A549 (cell line): ENCODE measurements around the gene SYT5. TPM values are rescaled to one million over a fixed set of nuclear protein-coding genes. Genes with fewer than 3 reads are reported as not detected.
"Not testable (repeated sequence)": the region's sequence is repeated elsewhere in the genome, so short reads cannot be mapped to it uniquely, and the experiment has no call there.

Experiments used
- ATAC-seq, 2 experiments: fragments of 200-7000 bp in 1 of 2; fragments of >200 bp in 1 of 2; cut with Nextera tagmentation in 1 of 2; cut with Tn5 transposase in 1 of 2; 3 replicates each; pipeline versions ENCODE4 v1.8.0 to v1.9.1; 2018 to 2020; ENCODE audit warnings: mild to moderate bottlenecking in 1 of 2, moderate library complexity in 1 of 2
- CTCF ChIA-PET: fragments of 300-600 bp; sonication (Branson Sonifier 250); formaldehyde crosslinking; extraction: SDS; loops from one replicate; lab custom pipeline; 2021; ENCODE audit warnings: antibody characterized with exemption, inconsistent platforms; lab: Yijun Ruan, JAX
- POLR2A ChIA-PET: fragments of 350-600 bp; formaldehyde crosslinking; extraction: SDS; loops from one replicate; lab custom pipeline; 2021; ENCODE audit warnings: antibody characterized with exemption, inconsistent platforms; lab: Yijun Ruan, JAX
- DNase-seq, 2 experiments: peaks; one replicate each; pipeline versions ENCODE4 v3.0.0 to v3.0.0-alpha.2; 2011 to 2016; ENCODE audit warnings: low read depth in 1 of 2, low spot score in 1 of 2
- FAIRE-seq: peaks from 2 replicates; lab custom pipeline; 2011; peaks lifted over from hg19 to GRCh38; lab: Jason Lieb, UNC
- H3K27ac ChIP-seq, 2 experiments: fragments of >200 bp; sonication (Bioruptor Twin); formaldehyde crosslinking; 3 replicates each; pipeline ENCODE4 v1.5.1; 2016 to 2017
- H3K4me1 ChIP-seq: fragments of >200 bp; sonication (Bioruptor Twin); formaldehyde crosslinking; 3 replicates; pipeline ENCODE4 v1.6.1; 2016
- H3K4me2 ChIP-seq: fragments of >200 bp; sonication (Bioruptor Twin); formaldehyde crosslinking; 3 replicates; pipeline ENCODE4 v1.6.1; 2016
- H3K4me3 ChIP-seq: fragments of >200 bp; sonication (Bioruptor Twin); formaldehyde crosslinking; 3 replicates; pipeline ENCODE4 v1.5.1; 2016
- H3K9me3 ChIP-seq: fragments of >200 bp; sonication (Bioruptor Twin); formaldehyde crosslinking; 3 replicates; pipeline ENCODE4 v1.6.1; 2016
- CHD4 ChIP-seq: fragments of 200-600 bp; sonication (generic); IDR thresholded peaks from 2 replicates; pipeline ENCODE4 v1.6.1; 2016; ENCODE audit warnings: antibody characterized with exemption, mild to moderate bottlenecking, borderline replicate concordance
- CTCF ChIP-seq: fragments of >200 bp; sonication (Bioruptor Twin); formaldehyde crosslinking; IDR thresholded peaks from 3 replicates; pipeline ENCODE4 v1.5.1; 2016
- EHMT2 ChIP-seq: fragments of 200-600 bp; sonication (generic); IDR thresholded peaks from 2 replicates; pipeline ENCODE4 v1.6.1; 2016; ENCODE audit warnings: antibody characterized with exemption, low read depth, mild to moderate bottlenecking, moderate library complexity
- EP300 ChIP-seq, 2 experiments: fragments of >200 bp; sonication (Bioruptor Twin); formaldehyde crosslinking; IDR thresholded peaks; 2 replicates in 1 of 2; 3 replicates in 1 of 2; pipeline ENCODE4 v1.6.1; 2016 to 2017
- FOSL2 ChIP-seq, 2 experiments: fragments of 450-650 bp in 1 of 2; fragments of >200 bp in 1 of 2; sonication (Bioruptor Twin) in 1 of 2; formaldehyde crosslinking; IDR thresholded peaks; 2 replicates each; pipeline versions ENCODE4 v1.5.0 to v1.6.1; 2016 to 2020; ENCODE audit warnings: mild to moderate bottlenecking in 1 of 2, moderate library complexity in 1 of 2
- GATA3 ChIP-seq: IDR thresholded peaks from 2 replicates; pipeline ENCODE4 v1.6.1; 2012; ENCODE audit warnings: borderline replicate concordance
- HOXA7 ChIP-seq: fragments of 250-450 bp; sonication (Bioruptor Pico); IDR thresholded peaks from 2 replicates; pipeline ENCODE4 v1.5.0; 2020; ENCODE audit warnings: mild to moderate bottlenecking, moderate library complexity
- KDM1A ChIP-seq: fragments of 200-600 bp; sonication (generic); IDR thresholded peaks from 2 replicates; pipeline ENCODE4 v1.6.1; 2016; ENCODE audit warnings: low read depth, mild to moderate bottlenecking
- KDM5A ChIP-seq: fragments of 200-600 bp; sonication (generic); IDR thresholded peaks from 2 replicates; pipeline ENCODE4 v1.6.1; 2016; ENCODE audit warnings: antibody characterized with exemption, mild to moderate bottlenecking
- MYC ChIP-seq: IDR thresholded peaks from 2 replicates; pipeline ENCODE4 v1.6.1; 2012; ENCODE audit warnings: mild to moderate bottlenecking, inconsistent platforms, low read length, improper control_type of control experiment, borderline replicate concordance
- NPAS2 ChIP-seq: fragments of 250-450 bp; sonication (Bioruptor Pico); IDR thresholded peaks from 2 replicates; pipeline ENCODE4 v1.8.0; 2022; ENCODE audit warnings: mild to moderate bottlenecking, moderate library complexity, borderline replicate concordance
- NR3C1 ChIP-seq: fragments of >200 bp; sonication (Bioruptor Twin); formaldehyde crosslinking; IDR thresholded peaks from 3 replicates; pipeline ENCODE4 v1.6.1; 2017
- RCOR1 ChIP-seq: fragments of 150-350 bp; IDR thresholded peaks from 2 replicates; pipeline ENCODE4 v1.6.1; 2014; ENCODE audit warnings: antibody characterized with exemption, low read length, low read depth
- TP53 ChIP-seq: fragments of 250-450 bp; sonication (Bioruptor Pico); IDR thresholded peaks from 2 replicates; pipeline ENCODE4 v1.5.0; 2021; ENCODE audit warnings: mild to moderate bottlenecking, moderate library complexity
- ZC3H11A ChIP-seq: fragments of 450-650 bp; IDR thresholded peaks from 2 replicates; pipeline ENCODE4 v1.6.1; 2014; ENCODE audit warnings: antibody characterized with exemption, mild to moderate bottlenecking
- WGBS: methylation state at CpG from one replicate; pipeline ENCODE4 v1.1.6; 2017; ENCODE audit errors: missing lambda C conversion rate; 5-methylcytosine and 5-hydroxymethylcytosine counted together
- polyA plus RNA-seq, 4 experiments: library from polyadenylated mRNA; depleted of rRNA in 3 of 4; stranded (reverse); fragments of >200 nt; fragmentation: RNase III in 1 of 4; extraction: RNeasy Plus Mini Kit Qiagen cat#74134 plus additional on column Dnase treatment in 1 of 4; gene quantifications; 2 replicates in 3 of 4; 3 replicates in 1 of 4; pipeline ENCODE4 v1.2.3, GENCODE V29; 2011 to 2017
- TF ChIP-seq, protein P1 (sequence below): fragments of 200-600 bp; sonication (generic); IDR thresholded peaks from 2 replicates; pipeline ENCODE4 v1.6.1; 2016; ENCODE audit warnings: antibody characterized with exemption, mild to moderate bottlenecking, moderate library complexity

Gene SYT5
- polyA plus RNA-seq, 2 of the 4 experiments (the other 2 are of a cell fraction) = 0.23 to 0.65 TPM

GRCh38 chr19:55172741-55173140, 7.3 kb downstream of the SYT5 start:
- TF ChIP-seq NR3C1 = no peak
- TF ChIP-seq RCOR1 = no peak
- no peak for TF ChIP-seq FOSL2 (IDR thresholded peaks at IDR 0.05)
- TF ChIP-seq FOSL2 (CRISPR knock-in tag; IDR thresholded peaks at IDR 0.05) = peak; percentile 60
- no peak for TF ChIP-seq KDM5A
- no peak for TF ChIP-seq TP53 (CRISPR knock-in tag)
- no peak for TF ChIP-seq HOXA7 (CRISPR knock-in tag)
- Histone ChIP-seq H3K9me3 (no peaks in the 10 kb centered on the region), H3K27ac (peak overlapping the region; percentile 74 to 93; a peak in 5 of 6 replicates), H3K4me2 (peak overlapping the region; percentile 82), H3K4me1 (peaks cover 11% of the 10 kb centered on the region), H3K4me3 (peak overlapping the region; percentile 54)
- ATAC-seq (peak in 1 of 2 experiments; percentile 3; a peak in 2 of 6 replicates), DNase-seq (peak in 1 of 2 experiments; percentile 46), FAIRE-seq (no peak)
- WGBS = 46% methylated on average over 12 of the region's 12 CpGs
- ChIA-PET CTCF (interaction anchor here (0.9 to 4.0 kb wide), 6 partner anchors 13 to 222 kb away, joined by 3 to 40 read pairs (median 3); no protein-coding TSS in a partner anchor), POLR2A (no interaction called here)

DNA sequence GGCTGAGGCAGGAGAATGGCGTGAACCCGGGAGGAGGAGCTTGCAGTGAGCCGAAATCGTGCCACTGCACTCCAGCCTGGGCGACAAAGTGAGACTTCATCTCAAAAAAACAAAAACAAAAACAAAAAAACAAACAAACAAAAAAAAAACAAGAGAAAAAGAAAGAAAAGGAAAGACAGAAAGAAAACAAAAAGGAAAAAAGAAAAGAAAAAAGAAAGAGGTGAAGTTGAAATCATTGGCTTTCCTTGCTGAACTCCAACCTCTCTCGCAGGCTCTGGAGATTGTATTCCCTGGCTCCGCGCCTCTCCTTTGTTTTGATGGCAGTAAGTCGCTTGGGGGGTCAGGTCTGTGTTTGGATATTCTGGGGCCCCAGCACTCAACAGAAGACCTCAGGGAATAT, 7.8 kb downstream of the SYT5 start:
- Histone ChIP-seq H3K4me2 (peak overlapping the region; percentile 82; the same call in 2 of the 3 replicates), H3K4me1 (peaks cover 15% of the 10 kb centered on the region), H3K27ac (peak overlapping the region in 1 of 2 experiments; percentile 93; a peak in 2 of 6 replicates)
- CTCF ChIA-PET = interaction anchor here (1.3 to 6.5 kb wide), 3 partner anchors 13 to 119 kb away, joined by 3 to 53 read pairs (median 3); partner anchors contain the start of gene TNNI3
- DNase-seq, ATAC-seq, POLR2A ChIA-PET, FAIRE-seq, H3K9me3 ChIP-seq, H3K4me3 ChIP-seq: not testable (repeated sequence)
- WGBS = 80% methylated on average over 9 of the region's 9 CpGs

DNA sequence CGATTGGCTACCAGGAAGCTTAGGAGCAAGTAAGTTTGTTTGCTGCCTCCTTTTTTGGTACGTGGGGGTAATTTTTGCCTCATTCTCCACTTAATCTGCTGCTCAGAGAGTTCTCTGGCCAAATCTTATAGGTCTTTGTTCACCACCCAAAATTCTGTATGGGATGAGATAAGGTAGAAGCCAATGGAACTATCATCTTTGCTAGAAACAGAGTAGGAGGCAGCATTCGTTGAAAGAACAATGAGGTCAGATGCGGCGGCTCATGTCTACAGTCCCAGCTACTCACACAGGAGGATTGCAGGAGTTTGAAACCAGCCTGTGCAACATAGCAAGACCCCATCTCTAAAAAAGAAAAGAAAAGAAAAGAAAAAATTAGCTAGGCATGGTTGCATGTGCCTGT, 8.6 kb downstream of the SYT5 start:
- Histone ChIP-seq H3K27ac (no peak overlapping the region), H3K9me3 (no peaks in the 10 kb centered on the region), H3K4me1 (peaks cover 15% of the 10 kb centered on the region), H3K4me3 (no peak overlapping the region), H3K4me2 (no peak overlapping the region)
- ChIA-PET POLR2A (no interaction called here), CTCF (interaction anchor here (0.6 to 6.5 kb wide), 7 partner anchors 9 to 296 kb away, joined by 3 to 53 read pairs (median 3); partner anchors contain the start of gene TNNI3)
- 78% methylated on average over 5 of the region's 5 CpGs for WGBS
- ATAC-seq (no peak), FAIRE-seq (no peak), DNase-seq (no peak)
- TF ChIP-seq CHD4 = no peak
- no peak for TF ChIP-seq GATA3
- TF ChIP-seq NPAS2 (CRISPR knock-in tag) = no peak
- TF ChIP-seq MYC = no peak
- no peak for TF ChIP-seq ZC3H11A
- TF ChIP-seq, protein P1, sequence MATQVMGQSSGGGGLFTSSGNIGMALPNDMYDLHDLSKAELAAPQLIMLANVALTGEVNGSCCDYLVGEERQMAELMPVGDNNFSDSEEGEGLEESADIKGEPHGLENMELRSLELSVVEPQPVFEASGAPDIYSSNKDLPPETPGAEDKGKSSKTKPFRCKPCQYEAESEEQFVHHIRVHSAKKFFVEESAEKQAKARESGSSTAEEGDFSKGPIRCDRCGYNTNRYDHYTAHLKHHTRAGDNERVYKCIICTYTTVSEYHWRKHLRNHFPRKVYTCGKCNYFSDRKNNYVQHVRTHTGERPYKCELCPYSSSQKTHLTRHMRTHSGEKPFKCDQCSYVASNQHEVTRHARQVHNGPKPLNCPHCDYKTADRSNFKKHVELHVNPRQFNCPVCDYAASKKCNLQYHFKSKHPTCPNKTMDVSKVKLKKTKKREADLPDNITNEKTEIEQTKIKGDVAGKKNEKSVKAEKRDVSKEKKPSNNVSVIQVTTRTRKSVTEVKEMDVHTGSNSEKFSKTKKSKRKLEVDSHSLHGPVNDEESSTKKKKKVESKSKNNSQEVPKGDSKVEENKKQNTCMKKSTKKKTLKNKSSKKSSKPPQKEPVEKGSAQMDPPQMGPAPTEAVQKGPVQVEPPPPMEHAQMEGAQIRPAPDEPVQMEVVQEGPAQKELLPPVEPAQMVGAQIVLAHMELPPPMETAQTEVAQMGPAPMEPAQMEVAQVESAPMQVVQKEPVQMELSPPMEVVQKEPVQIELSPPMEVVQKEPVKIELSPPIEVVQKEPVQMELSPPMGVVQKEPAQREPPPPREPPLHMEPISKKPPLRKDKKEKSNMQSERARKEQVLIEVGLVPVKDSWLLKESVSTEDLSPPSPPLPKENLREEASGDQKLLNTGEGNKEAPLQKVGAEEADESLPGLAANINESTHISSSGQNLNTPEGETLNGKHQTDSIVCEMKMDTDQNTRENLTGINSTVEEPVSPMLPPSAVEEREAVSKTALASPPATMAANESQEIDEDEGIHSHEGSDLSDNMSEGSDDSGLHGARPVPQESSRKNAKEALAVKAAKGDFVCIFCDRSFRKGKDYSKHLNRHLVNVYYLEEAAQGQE = no peak
- TF ChIP-seq EP300 (IDR thresholded peaks at IDR 0.05) = no peak
- TF ChIP-seq KDM1A = no peak
- no peak for TF ChIP-seq EHMT2
- TF ChIP-seq TP53 (CRISPR knock-in tag) = no peak
- no peak for TF ChIP-seq CTCF
